GM23248 (cell line): ENCODE measurements around the gene STAG1. TPM values are rescaled to one million over a fixed set of nuclear protein-coding genes. Genes with fewer than 3 reads are reported as not detected.
"Not testable (repeated sequence)": the region's sequence is repeated elsewhere in the genome, so short reads cannot be mapped to it uniquely, and the experiment has no call there.

Experiments used
- DNase-seq: peaks from one replicate; pipeline ENCODE4 v3.0.0-alpha.2; 2015
- H2AFZ ChIP-seq: fragments of 200-600 bp; sonication (generic); 2 replicates; pipeline ENCODE4 v1.6.1; 2016; ENCODE audit warnings: antibody characterized with exemption
- H3F3A ChIP-seq: fragments of 200-600 bp; sonication (generic); 2 replicates; pipeline ENCODE4 v1.6.1; 2016; ENCODE audit warnings: mild to moderate bottlenecking, antibody characterized with exemption, mixed run types; ENCODE audit not compliant: insufficient read depth
- H3K27ac ChIP-seq: fragments of 200-600 bp; sonication (generic); 2 replicates; pipeline ENCODE4 v1.5.1; 2016; ENCODE audit warnings: mild to moderate bottlenecking
- H3K27me3 ChIP-seq: fragments of 200-600 bp; sonication (generic); replicated peaks from 2 replicates; pipeline ENCODE4 v1.6.1; 2016; ENCODE audit warnings: mild to moderate bottlenecking; ENCODE audit not compliant: insufficient read depth
- H3K36me3 ChIP-seq: fragments of 200-600 bp; sonication (generic); 2 replicates; pipeline ENCODE4 v1.6.1; 2016; ENCODE audit warnings: low read depth, mild to moderate bottlenecking
- H3K4me1 ChIP-seq: fragments of 200-600 bp; sonication (generic); 2 replicates; pipeline ENCODE4 v1.6.1; 2016; ENCODE audit warnings: mild to moderate bottlenecking; ENCODE audit not compliant: insufficient read depth
- H3K4me2 ChIP-seq: fragments of 200-600 bp; sonication (generic); one replicate; pipeline ENCODE4 v1.6.1; 2016; ENCODE audit warnings: mild to moderate bottlenecking; ENCODE audit not compliant: unreplicated experiment
- H3K4me3 ChIP-seq: fragments of 200-600 bp; sonication (generic); 2 replicates; pipeline ENCODE4 v1.5.1; 2016; ENCODE audit warnings: mild to moderate bottlenecking
- H3K79me2 ChIP-seq: fragments of 200-600 bp; sonication (generic); 2 replicates; pipeline ENCODE4 v1.6.1; 2016; ENCODE audit warnings: mild to moderate bottlenecking; ENCODE audit not compliant: insufficient read depth
- H3K9ac ChIP-seq: fragments of 200-600 bp; sonication (generic); 2 replicates; pipeline ENCODE4 v1.6.1; 2016; ENCODE audit warnings: mild to moderate bottlenecking
- H3K9me2 ChIP-seq: fragments of 200-600 bp; sonication (generic); 2 replicates; pipeline ENCODE4 v1.6.1; 2016; ENCODE audit warnings: mixed run types, mild to moderate bottlenecking, moderate library complexity; ENCODE audit not compliant: insufficient read depth
- H3K9me3 ChIP-seq: fragments of 200-600 bp; sonication (generic); one replicate; pipeline ENCODE4 v1.6.1; 2017; ENCODE audit warnings: low read depth
- H4K20me1 ChIP-seq: fragments of 200-600 bp; sonication (generic); 2 replicates; pipeline ENCODE4 v1.6.0; 2016; ENCODE audit not compliant: insufficient read depth
- EZH2 ChIP-seq: fragments of 200-600 bp; sonication (generic); IDR thresholded peaks from 2 replicates; pipeline ENCODE4 v1.6.1; 2018; ENCODE audit warnings: antibody characterized with exemption, mild to moderate bottlenecking; ENCODE audit not compliant: insufficient read depth, poor library complexity, severe bottlenecking
- EZH2phosphoT487 ChIP-seq: fragments of 200-600 bp; sonication (generic); IDR thresholded peaks from 2 replicates; pipeline ENCODE4 v1.6.1; 2018; ENCODE audit warnings: antibody characterized with exemption, moderate library complexity, mild to moderate bottlenecking, low read depth; ENCODE audit not compliant: insufficient read depth
- WGBS, 2 experiments: methylation state at CpG; one replicate each; pipeline ENCODE4 v1.1.6; 2015 to 2017; ENCODE audit warnings: low lambda C conversion rate in 2 of 2, low coverage in 1 of 2; ENCODE audit errors: missing lambda C conversion rate in 2 of 2; 5-methylcytosine and 5-hydroxymethylcytosine counted together
- in situ Hi-C: fragments of 300-500 bp; cut with MboI; formaldehyde crosslinking; loops from 2 replicates; pipeline ENCODE4 v1.15.0; 2020
- polyA plus RNA-seq: library from polyadenylated mRNA; unstranded; fragments of >200 nt; fragmentation: Nextera tagmentation; extraction: Ambion mirVana; gene quantifications from 2 replicates; pipeline ENCODE4 v1.2.1, GENCODE V29; 2016
- total RNA-seq: library from RNA; depleted of rRNA; stranded (reverse); fragments of >200 nt; shearing (Covaris generic); gene quantifications from 2 replicates; pipeline ENCODE4 v1.2.3, GENCODE V29; 2014

The STAG1 gene
- total and polyA plus RNA-seq, 2 experiments from 2014 or later, result 21.1 to 39.7 TPM

GRCh38 chr3:136720091-136720490, 32.1 kb downstream of the STAG1 start:
- Histone ChIP-seq H4K20me1 (no peaks in the 10 kb centered on the region), H3K36me3 (no peaks in the 10 kb centered on the region; the same call in 1 of the 2 replicates), H2AFZ (no peak overlapping the region), H3K9ac (no peak overlapping the region), H3K4me3 (no peak overlapping the region), H3K79me2 (peaks cover 88% of the 10 kb centered on the region), H3F3A (0 out of 2 replicates have a peak, but pooled peaks cover 4% of the 10 kb centered on the region), H3K4me1 (no peaks in the 10 kb centered on the region), H3K27ac (no peak overlapping the region), H3K9me3 (no peaks in the 10 kb centered on the region), H3K27me3 (no peaks in the 10 kb centered on the region), H3K4me2 (no peak overlapping the region), H3K9me2 (no peaks in the 10 kb centered on the region)
- TF ChIP-seq EZH2, result no peak
- no peak for TF ChIP-seq EZH2phosphoT487
- WGBS, 2 experiments, result 98 to 100% methylated on average over 2 to 5 of the region's 5 CpGs
- in situ Hi-C loops, result no loop called here
- DNase-seq, result no peak

- TF ChIP-seq EZH2 (no peak), EZH2phosphoT487 (no peak)
- no peak overlapping the region for H2AFZ ChIP-seq
- H3K9me3 ChIP-seq, result no peaks in the 10 kb centered on the region
- H3K4me2 ChIP-seq, result no peak overlapping the region
- H3K4me1 ChIP-seq, result no peaks in the 10 kb centered on the region
- H3K9ac ChIP-seq, result no peak overlapping the region
- 98 to 100% methylated on average over 1 of the region's 1 CpG for WGBS, 2 experiments
- H3K9me2 ChIP-seq, result no peaks in the 10 kb centered on the region
- in situ Hi-C loops, result no loop called here
- H3K27me3 ChIP-seq, result no peaks in the 10 kb centered on the region
- peaks cover 97% of the 10 kb centered on the region for H3K79me2 ChIP-seq
- H4K20me1 ChIP-seq, result no peaks in the 10 kb centered on the region
- H3K4me3 ChIP-seq, result no peak overlapping the region
- DNase-seq, result no peak
- H3F3A ChIP-seq, result 0 out of 2 replicates have a peak, but pooled peaks cover 4% of the 10 kb centered on the region
- H3K36me3 ChIP-seq, result peaks cover 3% of the 10 kb centered on the region; the same call in 1 of the 2 replicates
- H3K27ac ChIP-seq, result no peak overlapping the region
Observed at GRCh38 chr3:136716629-136717028, 35.5 kb downstream of the STAG1 start.

GRCh38 chr3:136714020-136714419, 38.2 kb downstream of the STAG1 start:
- 96 to 98% methylated on average over 6 of the region's 6 CpGs for WGBS, 2 experiments
- H4K20me1 ChIP-seq, result no peaks in the 10 kb centered on the region
- no peaks in the 10 kb centered on the region for H3K9me2 ChIP-seq

GRCh38 chr3:136712941-136713340, 39.2 kb downstream of the STAG1 start:
- no peaks in the 10 kb centered on the region for H4K20me1 ChIP-seq

More at GRCh38 chr3:136714020-136714419, 38.2 kb downstream of the STAG1 start:
- Histone ChIP-seq H3K27me3 (no peaks in the 10 kb centered on the region), H2AFZ (no peak overlapping the region), H3K4me1 (no peaks in the 10 kb centered on the region), H3K4me2 (no peak overlapping the region), H3K27ac (no peak overlapping the region), H3K4me3 (no peak overlapping the region), H3K9me3 (no peaks in the 10 kb centered on the region), H3F3A (no peaks in the 10 kb centered on the region), H3K9ac (no peak overlapping the region), H3K79me2 (peaks cover 99% of the 10 kb centered on the region), H3K36me3 (peaks cover 3% of the 10 kb centered on the region; the same call in 1 of the 2 replicates)
- no peak for TF ChIP-seq EZH2phosphoT487
- no peak for TF ChIP-seq EZH2
- in situ Hi-C loops, result no loop called here
- no peak for DNase-seq

DNA sequence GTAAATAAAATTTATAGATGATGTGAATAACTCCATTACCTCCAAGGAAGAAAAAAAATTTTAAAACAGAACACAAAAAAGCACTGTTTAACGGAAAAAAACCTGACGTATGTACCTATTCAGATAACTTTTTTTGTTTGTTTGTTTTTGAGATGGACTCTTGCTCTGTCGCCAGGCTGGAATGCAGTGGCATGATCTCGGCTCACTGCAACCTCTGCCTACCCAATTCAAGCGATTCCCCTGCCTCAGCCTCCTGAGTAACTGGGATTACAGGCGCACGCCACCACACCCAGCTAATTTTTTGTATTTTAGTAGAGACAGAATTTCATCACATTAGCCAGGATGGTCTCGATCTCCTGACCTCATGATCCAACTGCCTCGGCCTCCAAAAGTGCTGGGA, 40.3 kb downstream of the STAG1 start:
- H3K4me1 ChIP-seq, H2AFZ ChIP-seq, H3K4me2 ChIP-seq, in situ Hi-C loops, H3K27me3 ChIP-seq, H3K36me3 ChIP-seq, H3K27ac ChIP-seq, H3K9me2 ChIP-seq, H3F3A ChIP-seq, H3K9me3 ChIP-seq, H3K4me3 ChIP-seq, DNase-seq, H4K20me1 ChIP-seq, H3K9ac ChIP-seq: not testable (repeated sequence)
- WGBS, 2 experiments, result 96 to 97% methylated on average over 9 of the region's 9 CpGs
- peaks cover 99% of the 10 kb centered on the region for H3K79me2 ChIP-seq

More at GRCh38 chr3:136712941-136713340, 39.2 kb downstream of the STAG1 start:
- H3K27ac ChIP-seq, result no peak overlapping the region
- 0 out of 2 replicates have a peak, but pooled peaks cover 3% of the 10 kb centered on the region for H3K36me3 ChIP-seq
- H2AFZ ChIP-seq, result no peak overlapping the region
- 96 to 99% methylated on average over 6 of the region's 6 CpGs for WGBS, 2 experiments
- TF ChIP-seq EZH2, result no peak
- TF ChIP-seq EZH2phosphoT487, result no peak
- H3K79me2 ChIP-seq, result peaks cover 99% of the 10 kb centered on the region
- no peaks in the 10 kb centered on the region for H3F3A ChIP-seq
- no peaks in the 10 kb centered on the region for H3K27me3 ChIP-seq
- H3K4me3 ChIP-seq, result no peak overlapping the region
- in situ Hi-C loops, result no loop called here
- no peak for DNase-seq
- H3K9ac ChIP-seq, result no peak overlapping the region
- no peak overlapping the region for H3K4me2 ChIP-seq
- no peaks in the 10 kb centered on the region for H3K9me2 ChIP-seq
- H3K9me3 ChIP-seq, result no peaks in the 10 kb centered on the region
- H3K4me1 ChIP-seq, result no peaks in the 10 kb centered on the region
